Upper lobe of left lung (tissue), 4 donors: ENCODE data around the gene GVQW3.

Experiments used
- EP300 ChIP-seq, 4 donors: sonication (generic); formaldehyde crosslinking; IDR thresholded peaks; one replicate each; pipeline ENCODE4 v1.5.1; 2017; ENCODE audit warnings: antibody characterized with exemption in 4 of 4, control low read depth in 2 of 4
- POLR2A ChIP-seq, 4 donors: fragments of 450-650 bp; IDR thresholded peaks; one replicate each; pipeline ENCODE4 v1.5.1; 2016 to 2017; ENCODE audit warnings: antibody characterized with exemption in 4 of 4, mild to moderate bottlenecking in 2 of 4
- POLR2AphosphoS5 ChIP-seq, 2 donors: sonication (generic); formaldehyde crosslinking; IDR thresholded peaks; one replicate each; pipeline ENCODE4 v1.5.1; 2017; ENCODE audit warnings: antibody characterized with exemption in 2 of 2
- TF ChIP-seq, protein P1 (sequence below), 6 experiments: fragments of 450-650 bp in 4 of 6; fragments of 200-600 bp in 2 of 6; sonication (generic) in 2 of 6; IDR thresholded peaks; one replicate each; pipeline ENCODE4 v1.5.1; 2016 to 2019; ENCODE audit warnings: antibody characterized with exemption in 6 of 6

DNA sequence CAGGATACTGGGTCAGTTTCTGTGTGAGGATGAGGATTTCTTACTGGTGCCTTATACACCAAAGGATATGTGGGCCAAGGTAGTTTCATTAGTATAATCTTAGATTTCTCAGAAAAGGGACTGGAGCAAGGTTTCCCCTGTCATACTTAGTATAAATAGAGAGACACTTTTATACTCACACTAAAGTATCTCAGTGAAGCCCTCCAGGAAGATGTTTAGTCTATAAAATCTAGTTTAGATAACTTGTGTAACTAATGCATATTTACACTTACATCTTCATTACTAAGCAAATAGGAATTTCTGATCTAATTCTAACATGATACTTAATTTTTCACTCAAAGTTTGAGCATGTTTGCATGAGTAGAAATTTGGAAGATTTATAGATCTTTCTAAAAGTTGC lies 74.8 kb downstream of the GVQW3 start:
- TF ChIP-seq, protein P1, sequence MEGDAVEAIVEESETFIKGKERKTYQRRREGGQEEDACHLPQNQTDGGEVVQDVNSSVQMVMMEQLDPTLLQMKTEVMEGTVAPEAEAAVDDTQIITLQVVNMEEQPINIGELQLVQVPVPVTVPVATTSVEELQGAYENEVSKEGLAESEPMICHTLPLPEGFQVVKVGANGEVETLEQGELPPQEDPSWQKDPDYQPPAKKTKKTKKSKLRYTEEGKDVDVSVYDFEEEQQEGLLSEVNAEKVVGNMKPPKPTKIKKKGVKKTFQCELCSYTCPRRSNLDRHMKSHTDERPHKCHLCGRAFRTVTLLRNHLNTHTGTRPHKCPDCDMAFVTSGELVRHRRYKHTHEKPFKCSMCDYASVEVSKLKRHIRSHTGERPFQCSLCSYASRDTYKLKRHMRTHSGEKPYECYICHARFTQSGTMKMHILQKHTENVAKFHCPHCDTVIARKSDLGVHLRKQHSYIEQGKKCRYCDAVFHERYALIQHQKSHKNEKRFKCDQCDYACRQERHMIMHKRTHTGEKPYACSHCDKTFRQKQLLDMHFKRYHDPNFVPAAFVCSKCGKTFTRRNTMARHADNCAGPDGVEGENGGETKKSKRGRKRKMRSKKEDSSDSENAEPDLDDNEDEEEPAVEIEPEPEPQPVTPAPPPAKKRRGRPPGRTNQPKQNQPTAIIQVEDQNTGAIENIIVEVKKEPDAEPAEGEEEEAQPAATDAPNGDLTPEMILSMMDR (IDR thresholded peaks at IDR 0.05) = no peak
- TF ChIP-seq POLR2A (IDR thresholded peaks at IDR 0.05) (no peak), POLR2AphosphoS5 (IDR thresholded peaks at IDR 0.05) (no peak), EP300 (IDR thresholded peaks at IDR 0.05) (no peak)
